DMS79 (cell line): ENCODE results near the gene DOCK4.
"Not testable (repeated sequence)": the region's sequence is repeated elsewhere in the genome, so short reads cannot be mapped to it uniquely, and the experiment has no call there.

Source experiments
- DNase-seq: peaks from one replicate; lab custom pipeline; 2025; lab: John Stamatoyannopoulos, UW

The DOCK4 gene

GRCh38 chr7:112206238-112206990 is at the start of gene DOCK4, which contains the start of gene ZNF277:
Gene DOCK4 (minus strand): TSS chr7:112206399. CDS start chr7:112206138, 261 bp downstream.
Gene ZNF277 (plus strand): TSS chr7:112206695. CDS start chr7:112206717, 22 bp downstream.
- DNase-seq: peak; percentile 99

- no peak for DNase-seq
Observed at GRCh38 chr7:112255388-112255720, 49.2 kb upstream of the DOCK4 start.

- no peak for DNase-seq
Observed at GRCh38 chr7:112254709-112255387, 48.6 kb upstream of the DOCK4 start.

GRCh38 chr7:112254156-112254555 is 48.0 kb upstream of the DOCK4 start:
- no peak for DNase-seq

GRCh38 chr7:112252691-112253090 is 46.5 kb upstream of the DOCK4 start:
- DNase-seq: no peak

GRCh38 chr7:112252141-112252540 is 45.9 kb upstream of the DOCK4 start:
- DNase-seq: no peak

GRCh38 chr7:112249967-112250366 is 43.8 kb upstream of the DOCK4 start:
- not testable (repeated sequence) for DNase-seq

GRCh38 chr7:112248598-112248997 is 42.4 kb upstream of the DOCK4 start:
- no peak for DNase-seq

GRCh38 chr7:112238852-112239610 is 32.8 kb upstream of the DOCK4 start:
- DNase-seq: no peak

- DNase-seq: no peak
Observed at GRCh38 chr7:112238330-112238729, 32.1 kb upstream of the DOCK4 start.

GRCh38 chr7:112236597-112236996 is 30.4 kb upstream of the DOCK4 start:
- DNase-seq: no peak

GRCh38 chr7:112234147-112234546 is 27.9 kb upstream of the DOCK4 start:
- no peak for DNase-seq

GRCh38 chr7:112233048-112233697 is 27.0 kb upstream of the DOCK4 start:
- DNase-seq: no peak

- no peak for DNase-seq
Observed at GRCh38 chr7:112232212-112232978, 26.2 kb upstream of the DOCK4 start.

GRCh38 chr7:112228632-112229031 is 22.4 kb upstream of the DOCK4 start:
- DNase-seq: no peak

GRCh38 chr7:112226701-112227276 is 20.6 kb upstream of the DOCK4 start:
- no peak for DNase-seq

- DNase-seq: no peak
Observed at GRCh38 chr7:112225006-112225405, 18.8 kb upstream of the DOCK4 start.

- DNase-seq: no peak
Observed at GRCh38 chr7:112224186-112224585, 18.0 kb upstream of the DOCK4 start.

GRCh38 chr7:112223310-112223709 is 17.1 kb upstream of the DOCK4 start:
- no peak for DNase-seq

GRCh38 chr7:112220877-112221434 is 14.8 kb upstream of the DOCK4 start:
- DNase-seq: no peak

GRCh38 chr7:112215787-112216186 is 9.6 kb upstream of the DOCK4 start:
- no peak for DNase-seq
